Astrocyte (in vitro differentiated cells and primary cell): ENCODE measurements around the gene KRTAP4-7.

Source experiments
- EZH2 ChIP-seq: IDR thresholded peaks from 2 replicates; pipeline ENCODE4 v1.6.1; 2012; ENCODE audit warnings: mild to moderate bottlenecking, low read length, inconsistent platforms; ENCODE audit not compliant: insufficient read depth
- TF ChIP-seq, protein P1 (sequence below): IDR thresholded peaks from 2 replicates; pipeline ENCODE4 v1.5.1; 2011; ENCODE audit warnings: low read depth, mild to moderate bottlenecking, inconsistent platforms, low read length, moderate library complexity; ENCODE audit not compliant: insufficient read depth

DNA sequence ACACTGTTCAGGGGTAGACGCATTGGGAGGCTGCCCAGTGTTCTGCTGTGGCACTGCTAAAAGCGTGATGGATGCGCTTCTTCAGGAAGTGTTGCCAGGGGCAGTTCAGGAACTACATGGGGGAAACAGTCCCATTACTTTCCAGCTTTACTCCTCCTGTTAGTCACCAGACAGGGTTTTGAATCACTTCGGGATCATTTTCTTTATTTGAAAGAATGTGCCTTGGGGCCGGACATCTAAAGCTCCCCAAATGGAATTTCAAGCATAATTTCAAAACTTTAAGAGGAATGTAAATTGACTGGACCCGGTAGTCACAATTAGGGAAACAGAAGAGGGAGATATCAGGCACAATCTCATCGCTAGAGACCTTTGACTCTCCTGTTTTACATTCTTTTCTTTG, 35.5 kb upstream of the KRTAP4-7 start:
- TF ChIP-seq, protein P1, sequence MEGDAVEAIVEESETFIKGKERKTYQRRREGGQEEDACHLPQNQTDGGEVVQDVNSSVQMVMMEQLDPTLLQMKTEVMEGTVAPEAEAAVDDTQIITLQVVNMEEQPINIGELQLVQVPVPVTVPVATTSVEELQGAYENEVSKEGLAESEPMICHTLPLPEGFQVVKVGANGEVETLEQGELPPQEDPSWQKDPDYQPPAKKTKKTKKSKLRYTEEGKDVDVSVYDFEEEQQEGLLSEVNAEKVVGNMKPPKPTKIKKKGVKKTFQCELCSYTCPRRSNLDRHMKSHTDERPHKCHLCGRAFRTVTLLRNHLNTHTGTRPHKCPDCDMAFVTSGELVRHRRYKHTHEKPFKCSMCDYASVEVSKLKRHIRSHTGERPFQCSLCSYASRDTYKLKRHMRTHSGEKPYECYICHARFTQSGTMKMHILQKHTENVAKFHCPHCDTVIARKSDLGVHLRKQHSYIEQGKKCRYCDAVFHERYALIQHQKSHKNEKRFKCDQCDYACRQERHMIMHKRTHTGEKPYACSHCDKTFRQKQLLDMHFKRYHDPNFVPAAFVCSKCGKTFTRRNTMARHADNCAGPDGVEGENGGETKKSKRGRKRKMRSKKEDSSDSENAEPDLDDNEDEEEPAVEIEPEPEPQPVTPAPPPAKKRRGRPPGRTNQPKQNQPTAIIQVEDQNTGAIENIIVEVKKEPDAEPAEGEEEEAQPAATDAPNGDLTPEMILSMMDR, result no peak
- no peak for TF ChIP-seq EZH2
